NCI-H82 treated with DMSO at 0.1 percent for 48 hours (cell line): ENCODE results near the gene CNOT2.
"Not testable (repeated sequence)": the region's sequence is repeated elsewhere in the genome, so short reads cannot be mapped to it uniquely, and the experiment has no call there.

Experiments
- DNase-seq: peaks from one replicate; lab custom pipeline; 2025; ENCODE audit not compliant: unreplicated experiment; lab: John Stamatoyannopoulos, UW

Gene CNOT2

DNA sequence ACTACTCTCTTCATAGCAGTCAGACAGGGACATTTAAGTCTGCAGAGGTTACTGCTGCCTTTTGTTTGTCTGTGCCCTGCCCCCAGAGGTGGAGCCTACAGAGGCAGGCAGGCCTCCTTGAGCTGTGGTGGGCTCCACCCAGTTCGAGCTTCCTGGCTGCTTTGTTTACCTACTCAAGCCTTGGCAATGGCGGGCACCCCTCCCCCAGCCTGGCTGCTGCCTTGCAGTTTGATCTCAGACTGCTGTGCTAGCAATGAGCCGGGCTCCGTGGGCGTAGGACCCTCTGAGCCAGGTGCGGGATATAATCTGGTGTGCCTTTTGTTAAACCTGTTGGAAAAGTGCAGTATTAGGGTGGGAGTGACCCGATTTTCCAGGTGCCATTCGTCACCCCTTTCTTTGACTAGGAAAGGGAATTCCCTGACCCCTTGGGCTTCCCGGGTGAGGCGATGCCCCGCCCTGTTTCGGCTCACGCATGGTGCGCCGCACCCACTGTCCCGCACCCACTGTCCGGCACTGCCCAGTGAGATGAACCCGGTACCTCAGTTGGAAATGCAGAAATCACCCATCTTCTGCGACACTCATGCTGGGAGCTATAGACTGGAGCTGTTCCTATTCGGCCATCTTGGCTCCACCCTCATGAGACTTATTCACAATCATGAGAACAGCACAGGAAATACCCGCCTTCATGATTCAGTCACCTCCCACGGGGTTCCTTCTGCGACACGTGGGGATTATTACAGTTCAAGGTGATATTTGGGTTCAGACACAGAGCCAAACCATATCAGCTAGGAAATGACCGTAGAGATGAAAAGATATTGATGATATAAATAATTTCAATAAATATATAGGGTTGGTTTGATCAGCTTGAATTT is 61.7 kb downstream of the CNOT2 start:
- DNase-seq: not testable (repeated sequence)

DNA sequence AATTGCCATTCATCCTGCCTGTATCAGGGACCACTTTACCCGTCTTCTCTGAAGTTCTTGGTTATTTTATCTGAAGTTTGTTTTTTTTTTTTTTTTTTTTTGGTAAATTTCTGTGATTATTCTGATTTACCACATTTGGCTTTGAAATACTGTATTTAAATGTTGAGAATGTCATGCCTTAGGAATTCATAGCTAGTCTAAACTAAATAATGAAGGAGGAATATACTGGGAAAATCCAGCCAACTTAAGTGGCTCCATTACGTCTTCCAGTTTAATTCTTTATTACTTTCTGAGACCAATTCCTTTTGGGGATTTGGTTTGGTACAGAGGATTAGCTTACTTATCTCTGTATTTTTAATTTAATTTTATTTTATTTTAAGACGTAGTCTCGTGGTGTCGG is 62.6 kb downstream of the CNOT2 start:
- DNase-seq: no peak

GRCh38 chr12:70306676-70307075 is 63.4 kb downstream of the CNOT2 start:
- DNase-seq: no peak

- no peak for DNase-seq
Measured at GRCh38 chr12:70307868-70308267, 64.6 kb downstream of the CNOT2 start.

DNA sequence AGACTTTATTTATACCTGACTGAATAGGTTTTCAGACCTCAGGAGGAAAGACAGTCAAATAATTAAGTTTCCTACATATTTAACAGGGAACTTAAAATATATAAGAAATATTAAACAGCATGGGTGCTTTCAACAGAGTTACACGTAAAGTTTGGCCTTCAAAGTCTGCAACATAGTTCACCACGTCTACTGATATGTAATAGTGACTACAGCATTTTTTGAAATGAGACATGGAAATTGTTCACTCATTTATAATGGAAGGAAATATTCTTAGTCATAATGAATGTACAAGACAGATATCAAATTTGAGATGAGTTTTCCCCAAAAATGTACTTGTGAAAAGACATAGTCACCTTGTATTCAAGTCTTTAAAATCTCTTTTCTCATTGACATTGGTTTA is 66.1 kb downstream of the CNOT2 start:
- no peak for DNase-seq

GRCh38 chr12:70314145-70314544 is 70.9 kb downstream of the CNOT2 start:
- DNase-seq: no peak

DNA sequence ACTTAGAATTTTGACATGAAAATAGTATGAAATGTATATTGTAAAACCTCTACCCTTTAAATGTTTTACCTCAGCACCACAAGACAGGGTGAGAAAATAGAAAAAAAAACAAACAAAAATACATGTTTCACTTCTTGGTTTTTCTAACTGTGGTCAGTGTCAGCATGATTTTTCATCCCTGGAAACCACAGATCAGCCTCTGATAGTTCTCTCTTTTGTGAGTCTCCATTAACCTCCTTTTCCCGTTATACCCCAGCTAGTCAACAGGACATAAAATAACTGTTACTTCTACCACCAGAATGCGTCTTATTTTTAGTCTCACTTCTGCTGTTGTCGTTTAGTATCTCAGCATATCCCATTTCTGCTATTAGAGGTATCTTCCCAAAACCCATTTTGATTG is 74.5 kb downstream of the CNOT2 start:
- no peak for DNase-seq

DNA sequence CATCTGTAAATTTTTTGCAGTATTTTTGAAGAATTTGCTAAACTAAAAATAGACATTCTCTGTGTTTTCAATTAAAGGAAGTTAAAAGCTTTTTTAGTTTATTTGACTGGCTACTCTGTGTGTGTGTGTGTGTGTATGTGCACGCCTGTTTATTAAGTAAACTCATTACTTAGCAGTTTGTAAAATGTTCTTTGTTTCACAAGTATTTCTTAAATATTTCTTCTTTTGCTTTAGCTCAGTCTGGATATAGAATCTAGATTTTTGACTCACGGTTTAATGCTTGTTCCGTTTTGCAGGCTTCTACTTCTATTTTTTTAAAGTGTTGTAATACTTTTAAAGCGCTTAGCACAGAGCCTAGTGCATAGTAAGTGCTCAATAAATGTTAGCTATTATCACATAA is 76.4 kb downstream of the CNOT2 start:
- DNase-seq: no peak

- DNase-seq: no peak
Measured at GRCh38 chr12:70321191-70321590, 78.0 kb downstream of the CNOT2 start.

- no peak for DNase-seq
Measured at GRCh38 chr12:70327541-70327940, 84.3 kb downstream of the CNOT2 start.

- no peak for DNase-seq
Measured at GRCh38 chr12:70329728-70330127, 86.5 kb downstream of the CNOT2 start.

- DNase-seq: no peak
Measured at GRCh38 chr12:70330158-70330557, 86.9 kb downstream of the CNOT2 start.

DNA sequence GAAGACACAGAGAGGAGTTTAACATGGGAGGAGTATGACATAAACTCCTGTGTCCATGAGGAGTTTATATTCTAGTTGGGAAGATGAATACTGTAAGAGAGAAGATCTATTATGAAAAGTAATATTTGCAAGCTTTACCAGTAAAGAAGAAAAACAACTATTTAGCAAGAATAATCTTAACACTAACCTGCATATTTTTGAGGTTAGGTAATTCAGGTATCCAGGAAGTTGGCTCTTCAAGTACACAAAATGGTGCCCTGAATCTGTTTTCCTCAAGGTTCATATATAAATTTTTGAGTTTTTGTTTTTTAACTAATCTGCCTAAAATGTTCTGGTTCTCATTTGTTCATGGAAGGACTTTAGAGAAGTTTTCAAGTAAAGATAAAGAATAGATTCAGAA is 89.0 kb downstream of the CNOT2 start:
- no peak for DNase-seq

DNA sequence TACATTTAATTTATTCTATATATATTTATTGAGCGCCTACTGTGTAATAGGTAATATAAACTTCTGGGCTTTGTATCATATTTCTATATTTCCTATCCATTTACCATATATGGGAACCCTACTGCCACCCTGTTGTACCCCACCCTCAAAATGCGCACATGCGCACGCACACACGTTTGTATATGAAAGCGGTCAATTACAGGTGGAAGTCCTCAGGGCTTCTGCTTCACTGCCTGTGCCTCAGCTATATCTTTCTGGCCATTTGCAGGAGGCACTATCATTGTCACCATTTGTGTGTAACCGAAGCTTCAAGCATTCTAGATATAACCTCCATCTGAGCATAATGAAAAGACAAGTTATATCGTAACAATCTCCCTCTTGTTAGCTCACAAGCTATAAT is 91.5 kb downstream of the CNOT2 start:
- DNase-seq: no peak

GRCh38 chr12:70338531-70338930 is 95.3 kb downstream of the CNOT2 start:
- DNase-seq: no peak

DNA sequence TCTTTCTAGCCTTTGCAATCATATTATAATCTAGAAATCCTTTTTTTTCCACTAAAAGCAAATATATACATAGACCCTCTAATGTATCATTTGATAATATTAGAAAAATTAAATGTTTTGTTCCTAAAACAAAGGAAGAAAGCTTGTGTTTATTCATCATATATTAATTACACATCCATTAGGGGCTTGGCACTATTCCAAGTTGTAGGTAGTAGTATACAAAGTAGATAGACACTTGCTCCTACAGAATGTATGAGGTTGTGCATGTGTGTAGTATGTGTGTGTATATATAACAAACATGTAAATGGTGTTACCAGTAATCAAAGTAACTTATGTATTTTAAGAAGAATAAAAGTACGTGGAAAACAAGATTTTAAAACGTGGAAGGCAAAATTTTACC is 107.8 kb downstream of the CNOT2 start:
- DNase-seq: no peak

- no peak for DNase-seq
Measured at GRCh38 chr12:70353780-70354660, 110.8 kb downstream of the CNOT2 start.

DNA sequence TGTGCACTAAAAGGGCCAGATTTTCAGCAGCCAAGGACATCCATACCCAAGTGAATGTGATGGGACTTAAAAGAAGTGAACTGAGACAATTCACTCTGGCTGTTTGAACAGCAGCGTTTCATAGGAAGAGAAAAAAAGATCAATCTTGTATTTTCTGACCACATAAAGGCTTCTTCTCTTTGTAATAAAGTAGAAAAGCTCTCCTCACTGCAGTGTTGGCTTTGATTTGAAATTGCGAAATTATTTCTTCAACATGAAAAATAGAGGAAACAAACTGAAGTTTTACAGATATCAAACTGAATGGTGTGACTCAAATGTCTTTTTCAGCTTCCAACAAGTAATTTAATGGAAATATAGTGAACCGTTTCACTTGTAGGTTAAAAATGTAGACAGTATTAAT is 111.6 kb downstream of the CNOT2 start:
- no peak for DNase-seq

- no peak for DNase-seq
Measured at GRCh38 chr12:70355972-70356371, 112.7 kb downstream of the CNOT2 start.

DNA sequence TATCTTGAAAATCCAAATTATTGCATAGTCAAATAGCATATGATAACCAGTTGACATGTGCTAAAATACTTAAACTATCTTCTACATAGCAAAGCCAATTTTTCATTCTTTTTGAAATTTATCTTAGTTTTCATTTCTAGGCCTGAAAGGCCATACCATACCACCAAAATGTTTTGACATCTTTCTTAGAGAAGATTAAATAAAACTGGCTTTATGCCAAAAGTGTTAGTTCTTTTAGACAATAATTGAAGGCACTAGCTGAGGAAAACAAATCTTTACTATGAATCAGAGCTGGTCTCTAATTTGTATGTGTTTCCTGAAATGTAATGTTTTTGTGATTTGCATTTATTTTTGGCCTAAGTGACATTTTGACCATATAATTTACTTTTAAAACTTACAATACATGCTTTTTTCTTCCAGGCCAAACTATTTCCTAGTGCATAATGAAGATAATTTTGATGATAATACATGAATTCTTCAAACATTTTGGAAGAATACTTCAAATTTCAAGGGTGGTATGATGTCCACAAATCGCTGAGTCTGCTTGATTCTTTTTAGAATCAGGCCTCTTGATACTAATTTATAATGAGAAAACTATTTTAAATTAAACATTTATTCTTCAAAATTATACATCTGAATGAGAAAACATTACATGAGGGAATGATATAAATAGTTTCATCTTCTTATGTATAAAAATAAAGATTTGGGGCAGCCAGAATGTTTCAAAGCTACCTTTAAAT is 116.4 kb downstream of the CNOT2 start:
- no peak for DNase-seq

DNA sequence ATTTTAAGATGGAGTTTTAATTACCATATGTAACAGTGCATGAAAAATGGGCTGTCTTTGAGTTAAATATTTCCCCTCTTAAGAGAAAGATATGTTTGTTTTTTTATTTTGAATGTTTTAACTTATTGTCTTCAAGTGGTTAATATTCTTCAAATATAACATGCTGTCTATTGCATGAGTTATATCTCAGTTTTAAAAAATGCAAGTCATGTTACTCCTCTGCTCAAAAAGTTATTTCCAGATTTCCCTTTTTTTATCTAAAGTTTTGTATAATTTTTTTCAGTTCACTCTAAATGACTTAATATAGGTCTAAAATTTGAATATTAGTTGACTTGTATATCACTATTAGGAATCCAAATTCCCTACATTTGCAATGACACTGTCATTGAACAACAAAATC is 117.0 kb downstream of the CNOT2 start:
- DNase-seq: no peak
